Activated T-helper 17 cell treated with anti-CD3 and anti-CD28 coated beads, Interleukin-2, amount 50 U/mL, for 72 hours (primary cell): Measurements from ENCODE around the gene CREB3L2. TPM values are rescaled to one million over a fixed set of nuclear protein-coding genes. Genes with fewer than 3 reads are reported as not detected.
"Not testable (repeated sequence)": the region's sequence is repeated elsewhere in the genome, so short reads cannot be mapped to it uniquely, and the experiment has no call there.

Source experiments
- ATAC-seq: fragments of 150-1000 bp; cut with Tn5 transposase; replicated peaks from 2 replicates; pipeline ENCODE4 v1.10.0; 2021; ENCODE audit warnings: mild to moderate bottlenecking, moderate library complexity
- H3K27ac Mint-ChIP-seq: one replicate; pipeline ENCODE4 v1.8.0; 2022; ENCODE audit warnings: mixed read lengths
- H3K27me3 Mint-ChIP-seq: one replicate; pipeline ENCODE4 v1.8.0; 2022; ENCODE audit warnings: mixed read lengths
- H3K36me3 Mint-ChIP-seq: one replicate; pipeline ENCODE4 v1.8.0; 2022; ENCODE audit warnings: low read depth, mild to moderate bottlenecking, mixed read lengths
- H3K4me1 Mint-ChIP-seq: one replicate; pipeline ENCODE4 v1.8.0; 2022; ENCODE audit warnings: mixed read lengths
- H3K4me3 Mint-ChIP-seq: one replicate; pipeline ENCODE4 v1.8.0; 2022; ENCODE audit warnings: mild to moderate bottlenecking, mixed read lengths
- H3K9me3 Mint-ChIP-seq: one replicate; pipeline ENCODE4 v1.8.0; 2022; ENCODE audit warnings: mixed read lengths
- total RNA-seq, 2 donors: library from RNA; stranded (reverse); gene quantifications; one replicate each; pipeline ENCODE4 v1.2.3, GENCODE V29; 2022

The CREB3L2 gene, protein sequence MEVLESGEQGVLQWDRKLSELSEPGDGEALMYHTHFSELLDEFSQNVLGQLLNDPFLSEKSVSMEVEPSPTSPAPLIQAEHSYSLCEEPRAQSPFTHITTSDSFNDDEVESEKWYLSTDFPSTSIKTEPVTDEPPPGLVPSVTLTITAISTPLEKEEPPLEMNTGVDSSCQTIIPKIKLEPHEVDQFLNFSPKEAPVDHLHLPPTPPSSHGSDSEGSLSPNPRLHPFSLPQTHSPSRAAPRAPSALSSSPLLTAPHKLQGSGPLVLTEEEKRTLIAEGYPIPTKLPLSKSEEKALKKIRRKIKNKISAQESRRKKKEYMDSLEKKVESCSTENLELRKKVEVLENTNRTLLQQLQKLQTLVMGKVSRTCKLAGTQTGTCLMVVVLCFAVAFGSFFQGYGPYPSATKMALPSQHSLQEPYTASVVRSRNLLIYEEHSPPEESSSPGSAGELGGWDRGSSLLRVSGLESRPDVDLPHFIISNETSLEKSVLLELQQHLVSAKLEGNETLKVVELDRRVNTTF
- 10 to 100 TPM; 26.0 to 38.4 TPM for total RNA-seq

DNA sequence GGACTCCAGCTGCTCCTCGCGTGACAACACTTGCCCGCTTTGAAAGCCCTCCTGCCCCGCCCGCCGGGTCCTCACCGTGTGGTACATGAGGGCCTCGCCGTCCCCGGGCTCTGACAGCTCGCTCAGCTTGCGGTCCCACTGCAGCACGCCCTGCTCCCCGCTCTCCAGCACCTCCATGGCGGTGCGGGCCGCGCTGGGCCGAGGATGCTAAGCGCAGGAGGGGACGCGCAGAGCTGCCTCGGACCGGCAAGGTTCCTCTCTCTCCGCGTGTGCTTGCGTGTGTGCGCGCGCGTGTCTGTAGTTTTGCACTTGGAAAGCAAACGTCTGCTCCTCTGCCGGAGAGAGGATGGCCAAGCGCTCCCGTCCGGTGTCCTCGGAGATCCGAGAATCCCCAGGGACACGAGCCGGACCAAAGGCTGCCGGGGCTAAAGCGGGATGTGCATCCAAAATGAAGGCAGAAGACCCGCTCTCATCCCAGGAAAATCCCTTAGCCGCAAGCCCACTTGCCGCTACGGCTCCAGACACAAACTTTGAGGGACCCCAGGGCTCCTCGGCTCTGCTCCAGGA lies at the start of gene CREB3L2:
TSS of gene CREB3L2 (minus strand) at position 558 of the 567 bp plus-strand sequence. CDS start at position 177, 381 bp downstream.
- ATAC-seq: peak; percentile 60
- Mint-ChIP-seq H3K9me3 (no peaks in the 10 kb centered on the region), H3K36me3 (peaks cover 18% of the 10 kb centered on the region), H3K4me1 (peaks cover 29% of the 10 kb centered on the region), H3K4me3 (peak within 1 kb of the TSS; percentile 94), H3K27ac (peak within 1 kb of the TSS; percentile 92), H3K27me3 (no peaks in the 10 kb centered on the region)

GRCh38 chr7:138049505-138050116 lies 47.7 kb upstream of the CREB3L2 start:
- no peaks in the 10 kb centered on the region for H3K36me3 Mint-ChIP-seq
- H3K9me3 Mint-ChIP-seq: peaks cover 3% of the 10 kb centered on the region
- no peak overlapping the region for H3K27ac Mint-ChIP-seq
- H3K27me3 Mint-ChIP-seq: peaks cover 8% of the 10 kb centered on the region
- H3K4me3 Mint-ChIP-seq: no peak overlapping the region
- H3K4me1 Mint-ChIP-seq: no peaks in the 10 kb centered on the region
- ATAC-seq: no peak

DNA sequence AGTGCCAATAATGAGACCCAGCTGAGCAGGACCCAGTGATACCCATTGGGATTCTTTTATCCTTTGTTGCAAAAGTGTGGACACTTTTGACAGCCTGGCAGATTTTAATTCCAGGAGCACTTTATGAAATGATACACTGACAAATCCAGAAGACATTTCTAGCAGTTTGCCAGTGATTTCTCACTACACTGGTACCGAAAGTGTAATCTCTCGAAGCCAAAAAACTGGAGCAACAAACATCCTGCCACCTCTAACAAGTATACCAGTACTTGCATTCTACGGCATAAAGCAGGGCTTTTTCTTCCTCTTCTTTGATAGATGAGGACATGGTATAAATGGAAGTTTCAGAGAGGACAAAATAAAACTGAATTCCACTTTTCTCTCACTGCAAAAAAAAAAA lies 46.0 kb upstream of the CREB3L2 start:
- peaks cover 3% of the 10 kb centered on the region for H3K9me3 Mint-ChIP-seq
- H3K27ac Mint-ChIP-seq: no peak overlapping the region
- H3K27me3 Mint-ChIP-seq: peaks cover 8% of the 10 kb centered on the region
- no peaks in the 10 kb centered on the region for H3K36me3 Mint-ChIP-seq
- ATAC-seq: no peak
- no peak overlapping the region for H3K4me3 Mint-ChIP-seq
- no peaks in the 10 kb centered on the region for H3K4me1 Mint-ChIP-seq

- Mint-ChIP-seq H3K36me3 (no peaks in the 10 kb centered on the region), H3K9me3 (peaks cover 3% of the 10 kb centered on the region), H3K4me3 (no peak overlapping the region), H3K27ac (no peak overlapping the region), H3K27me3 (peaks cover 14% of the 10 kb centered on the region), H3K4me1 (no peaks in the 10 kb centered on the region)
- no peak for ATAC-seq
Observed at GRCh38 chr7:138044897-138045296, 43.0 kb upstream of the CREB3L2 start.

DNA sequence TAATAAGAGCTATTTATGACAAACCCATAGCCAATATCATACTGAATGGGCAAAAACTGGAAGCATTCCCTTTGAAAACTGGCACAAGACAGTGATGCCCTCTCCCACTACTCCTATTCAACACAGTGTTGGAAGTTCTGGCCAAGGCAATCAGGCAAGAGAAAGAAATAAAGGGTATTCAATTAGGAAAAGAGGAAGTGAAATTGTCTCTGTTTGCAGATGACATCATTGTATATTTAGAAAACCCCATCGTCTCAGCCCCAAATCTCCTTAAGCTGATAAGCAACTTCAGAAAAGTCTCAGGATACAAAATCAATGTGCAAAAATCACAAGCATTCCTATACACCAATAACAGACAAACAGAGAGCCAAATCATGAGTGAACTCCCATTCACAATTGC lies 38.2 kb upstream of the CREB3L2 start:
- H3K4me3 Mint-ChIP-seq, H3K27ac Mint-ChIP-seq, H3K9me3 Mint-ChIP-seq, H3K4me1 Mint-ChIP-seq, ATAC-seq, H3K36me3 Mint-ChIP-seq: not testable (repeated sequence)
- H3K27me3 Mint-ChIP-seq: peaks cover 26% of the 10 kb centered on the region

GRCh38 chr7:138036135-138036534 lies 34.2 kb upstream of the CREB3L2 start:
- no peak overlapping the region for H3K4me3 Mint-ChIP-seq
- H3K27ac Mint-ChIP-seq: no peak overlapping the region

GRCh38 chr7:138033241-138033640 lies 31.4 kb upstream of the CREB3L2 start:
- Mint-ChIP-seq H3K27me3 (peaks cover 14% of the 10 kb centered on the region), H3K4me3 (no peak overlapping the region), H3K36me3 (no peaks in the 10 kb centered on the region), H3K27ac (no peak overlapping the region), H3K4me1 (no peaks in the 10 kb centered on the region), H3K9me3 (peaks cover 3% of the 10 kb centered on the region)
- no peak for ATAC-seq

More at GRCh38 chr7:138036135-138036534, 34.2 kb upstream of the CREB3L2 start:
- H3K36me3 Mint-ChIP-seq: no peaks in the 10 kb centered on the region
- peaks cover 7% of the 10 kb centered on the region for H3K9me3 Mint-ChIP-seq
- no peak for ATAC-seq
- peaks cover 28% of the 10 kb centered on the region for H3K27me3 Mint-ChIP-seq
- H3K4me1 Mint-ChIP-seq: no peaks in the 10 kb centered on the region

DNA sequence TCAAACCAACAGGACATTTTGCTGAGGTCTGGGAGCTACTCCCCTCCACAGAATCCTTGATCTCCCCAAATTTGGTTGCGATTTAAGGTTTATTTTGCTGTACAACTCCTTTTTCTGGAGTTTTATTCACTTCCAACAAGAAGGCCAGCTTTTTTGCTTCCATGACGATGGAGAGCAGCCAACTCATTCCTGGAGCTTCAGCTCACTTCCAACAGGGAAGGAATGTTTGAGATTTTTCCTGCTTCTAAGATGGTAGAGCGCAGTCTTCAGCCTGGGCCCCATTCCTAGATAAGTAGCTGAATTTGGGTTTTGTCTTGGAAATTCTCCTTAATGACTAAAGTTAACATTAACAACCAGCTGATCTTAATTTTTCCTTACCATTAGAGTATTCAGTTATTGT lies 30.9 kb upstream of the CREB3L2 start:
- Mint-ChIP-seq H3K36me3 (no peaks in the 10 kb centered on the region), H3K9me3 (peaks cover 3% of the 10 kb centered on the region), H3K4me3 (no peak overlapping the region), H3K27ac (no peak overlapping the region), H3K27me3 (peaks cover 16% of the 10 kb centered on the region), H3K4me1 (no peaks in the 10 kb centered on the region)
- ATAC-seq: no peak

DNA sequence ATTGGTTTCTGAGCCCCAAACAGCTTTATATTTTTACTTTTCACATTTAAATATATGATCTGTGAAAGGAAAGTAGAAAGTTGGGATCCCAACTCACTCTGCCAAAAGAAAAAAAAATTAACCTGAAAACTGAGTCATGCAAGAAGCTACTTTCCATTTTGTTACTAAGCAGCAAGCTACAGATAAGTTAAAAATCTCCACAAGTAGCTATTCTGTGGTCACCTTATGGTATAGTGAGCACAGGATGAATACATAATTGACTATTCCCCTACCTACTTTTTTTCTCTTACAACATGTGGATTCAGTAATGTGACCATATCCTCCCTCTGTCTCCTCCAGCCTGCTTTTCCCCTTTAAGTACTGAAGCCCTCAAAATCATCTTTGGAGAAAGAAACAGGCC lies 30.3 kb upstream of the CREB3L2 start:
- Mint-ChIP-seq H3K9me3 (peaks cover 3% of the 10 kb centered on the region), H3K4me3 (no peak overlapping the region), H3K27me3 (peaks cover 16% of the 10 kb centered on the region), H3K4me1 (no peaks in the 10 kb centered on the region), H3K36me3 (no peaks in the 10 kb centered on the region), H3K27ac (no peak overlapping the region)
- ATAC-seq: peak; percentile 45

GRCh38 chr7:138030679-138031351 lies 28.9 kb upstream of the CREB3L2 start:
- Mint-ChIP-seq H3K9me3 (no peaks in the 10 kb centered on the region), H3K4me1 (no peaks in the 10 kb centered on the region), H3K27ac (no peak overlapping the region), H3K36me3 (no peaks in the 10 kb centered on the region), H3K27me3 (peaks cover 12% of the 10 kb centered on the region), H3K4me3 (no peak overlapping the region)
- ATAC-seq: no peak

DNA sequence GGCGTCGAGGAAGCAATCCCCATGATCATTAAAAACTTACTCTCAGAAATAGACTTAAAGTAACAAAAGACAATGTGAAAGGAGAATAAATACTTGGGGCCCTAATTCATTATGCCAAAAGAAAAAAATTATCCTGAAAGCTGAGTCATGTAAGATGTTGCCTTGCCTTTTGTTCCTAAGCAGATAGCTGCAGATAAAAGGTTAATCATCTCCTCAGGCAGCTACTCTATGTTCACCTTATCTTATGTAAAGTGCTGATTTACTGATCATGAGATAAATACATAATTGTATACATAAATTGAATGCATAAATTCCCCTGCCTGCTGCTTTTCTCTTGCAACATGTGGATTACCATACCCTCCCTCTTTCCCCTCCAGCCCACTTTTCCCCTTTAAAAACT lies 28.1 kb upstream of the CREB3L2 start:
- Mint-ChIP-seq H3K4me3 (no peak overlapping the region), H3K27ac (no peak overlapping the region), H3K9me3 (no peaks in the 10 kb centered on the region), H3K4me1 (no peaks in the 10 kb centered on the region), H3K36me3 (no peaks in the 10 kb centered on the region), H3K27me3 (peaks cover 9% of the 10 kb centered on the region)
- no peak for ATAC-seq

DNA sequence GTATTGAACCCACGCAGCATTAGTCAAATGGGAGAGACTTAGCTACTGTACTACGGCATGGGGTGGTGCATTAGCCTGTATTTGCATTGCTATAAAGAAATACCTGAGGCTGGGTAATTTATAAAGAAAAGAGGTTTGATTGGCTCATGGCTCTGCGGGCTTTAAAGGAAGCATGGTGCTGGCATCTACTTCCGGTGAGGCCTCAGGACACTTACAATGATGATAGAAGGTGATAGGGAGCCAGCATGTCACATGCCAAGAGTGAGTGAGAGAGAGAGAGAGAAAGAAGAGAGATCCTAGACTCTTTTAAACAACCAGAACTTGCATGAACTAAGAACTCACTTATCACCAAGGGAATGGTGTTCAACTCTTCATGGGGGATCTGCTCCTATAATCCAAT lies 27.2 kb upstream of the CREB3L2 start:
- no peak overlapping the region for H3K4me3 Mint-ChIP-seq
- no peak for ATAC-seq
- H3K27me3 Mint-ChIP-seq: peaks cover 9% of the 10 kb centered on the region
- no peaks in the 10 kb centered on the region for H3K36me3 Mint-ChIP-seq
- no peaks in the 10 kb centered on the region for H3K9me3 Mint-ChIP-seq
- no peak overlapping the region for H3K27ac Mint-ChIP-seq
- H3K4me1 Mint-ChIP-seq: no peaks in the 10 kb centered on the region

DNA sequence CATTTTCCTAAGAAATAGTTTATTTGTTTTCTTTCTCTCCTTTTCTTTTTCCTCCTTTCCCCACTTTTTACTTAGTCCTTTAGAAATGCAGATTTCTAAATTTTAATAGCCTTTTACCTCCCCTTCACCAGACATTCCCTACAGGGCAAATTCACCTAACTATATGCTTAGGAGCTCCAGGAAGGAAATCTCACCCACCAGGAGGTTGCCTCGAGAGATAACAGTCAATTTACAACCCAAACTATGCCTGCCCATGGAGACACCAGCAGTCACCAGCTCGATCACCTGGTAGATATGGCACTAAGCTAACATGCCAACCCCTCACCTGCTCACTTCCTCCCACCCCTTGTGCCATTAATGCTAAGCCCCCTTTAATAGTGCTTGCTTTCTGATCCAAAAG lies 25.2 kb upstream of the CREB3L2 start:
- ATAC-seq: no peak
- Mint-ChIP-seq H3K27ac (no peak overlapping the region), H3K4me3 (no peak overlapping the region), H3K9me3 (no peaks in the 10 kb centered on the region), H3K27me3 (peaks cover 9% of the 10 kb centered on the region), H3K36me3 (no peaks in the 10 kb centered on the region), H3K4me1 (no peaks in the 10 kb centered on the region)
